Ammon's horn (tissue), 1 donor: ENCODE data around the gene PRR36.
"Not testable (repeated sequence)": the region's sequence is repeated elsewhere in the genome, so short reads cannot be mapped to it uniquely, and the experiment has no call there.

ENCODE experiments used
- DNase-seq: peaks from one replicate; pipeline ENCODE4 v3.0.0-alpha.2; 2016; ENCODE audit warnings: low spot score

PRR36 gene

GRCh38 chr19:7860714-7861618 is 13.2 kb downstream of the PRR36 start:
- DNase-seq: peak; percentile 74

GRCh38 chr19:7859831-7860713 is 14.1 kb downstream of the PRR36 start:
- no peak for DNase-seq

GRCh38 chr19:7859087-7859486 is 15.1 kb downstream of the PRR36 start:
- not testable (repeated sequence) for DNase-seq

GRCh38 chr19:7858109-7858770 is 15.9 kb downstream of the PRR36 start:
- no peak for DNase-seq

GRCh38 chr19:7857727-7858108 is 16.5 kb downstream of the PRR36 start:
- no peak for DNase-seq

- no peak for DNase-seq
These were observed 17.2 kb downstream of the PRR36 start for GRCh38 chr19:7856679-7857663.

- no peak for DNase-seq
These were observed 18.0 kb downstream of the PRR36 start for GRCh38 chr19:7856109-7856591.

- no peak for DNase-seq
These were observed 18.6 kb downstream of the PRR36 start for GRCh38 chr19:7855426-7856108.

- DNase-seq: no peak
These were observed 20.4 kb downstream of the PRR36 start for GRCh38 chr19:7853770-7854128.

- peak; percentile 73 for DNase-seq
These were observed 21.1 kb downstream of the PRR36 start for GRCh38 chr19:7852851-7853769.

GRCh38 chr19:7851623-7852500 is 22.3 kb downstream of the PRR36 start:
- DNase-seq: peak; percentile 97

GRCh38 chr19:7850945-7851622 is 23.1 kb downstream of the PRR36 start:
- no peak for DNase-seq

GRCh38 chr19:7850000-7850813 is 24.0 kb downstream of the PRR36 start:
- DNase-seq: no peak

- no peak for DNase-seq
These were observed 24.6 kb downstream of the PRR36 start for GRCh38 chr19:7849631-7849999.

- DNase-seq: peak; percentile 61
These were observed 25.3 kb downstream of the PRR36 start for GRCh38 chr19:7848779-7849457.

GRCh38 chr19:7847664-7848063 is 26.5 kb downstream of the PRR36 start:
- DNase-seq: no peak
